NCI-H526 treated with DMSO at 0.1 percent for 48 hours (cell line): ENCODE measurements around the gene RPL7A.
"Not testable (repeated sequence)": the region's sequence is repeated elsewhere in the genome, so short reads cannot be mapped to it uniquely, and the experiment has no call there.

Experiments
- DNase-seq: peaks from one replicate; lab custom pipeline; 2025; lab: John Stamatoyannopoulos, UW

Gene RPL7A

GRCh38 chr9:133347985-133348717 is at the start of gene RPL7A, which contains the start of gene MED22:
Gene RPL7A, plus strand, starts transcription at chr9:133348218. Its CDS starts 26 bp downstream, at chr9:133348244.
Gene MED22, minus strand, starts transcription at chr9:133348131. Its CDS starts 1,469 bp downstream, at chr9:133346662.
- peak; percentile 78 for DNase-seq

GRCh38 chr9:133299996-133300395 is 48.0 kb upstream of the RPL7A start:
- not testable (repeated sequence) for DNase-seq

GRCh38 chr9:133301253-133302230 is 46.5 kb upstream of the RPL7A start:
- no peak for DNase-seq

- DNase-seq = no peak
Measured at GRCh38 chr9:133303266-133304157, 44.5 kb upstream of the RPL7A start.

- DNase-seq = no peak
Measured at GRCh38 chr9:133304158-133304470, 43.9 kb upstream of the RPL7A start.

GRCh38 chr9:133304477-133305377 is 43.3 kb upstream of the RPL7A start:
- no peak for DNase-seq

- DNase-seq = no peak
Measured at GRCh38 chr9:133305731-133306130, 42.3 kb upstream of the RPL7A start.

- DNase-seq = no peak
Measured at GRCh38 chr9:133306242-133307204, 41.5 kb upstream of the RPL7A start.

GRCh38 chr9:133307301-133307700 is 40.7 kb upstream of the RPL7A start:
- no peak for DNase-seq

GRCh38 chr9:133309608-133310007 is 38.4 kb upstream of the RPL7A start:
- DNase-seq = no peak

GRCh38 chr9:133315997-133316396 is 32.0 kb upstream of the RPL7A start:
- no peak for DNase-seq

GRCh38 chr9:133317551-133317950 is 30.5 kb upstream of the RPL7A start:
- not testable (repeated sequence) for DNase-seq

GRCh38 chr9:133320421-133320881 is 27.6 kb upstream of the RPL7A start:
- no peak for DNase-seq

- DNase-seq = no peak
Measured at GRCh38 chr9:133321411-133321935, 26.5 kb upstream of the RPL7A start.

GRCh38 chr9:133322701-133323100 is 25.3 kb upstream of the RPL7A start:
- no peak for DNase-seq

- DNase-seq = no peak
Measured at GRCh38 chr9:133323211-133323610, 24.8 kb upstream of the RPL7A start.

- DNase-seq = no peak
Measured at GRCh38 chr9:133323991-133324703, 23.9 kb upstream of the RPL7A start.

GRCh38 chr9:133327021-133327420 is 21.0 kb upstream of the RPL7A start:
- not testable (repeated sequence) for DNase-seq
